ENCODE results near the gene TMEM108. TPM values are rescaled to one million over a fixed set of nuclear protein-coding genes. Genes with fewer than 3 reads are reported as not detected.

TMEM108 gene
- total and polyA plus RNA-seq, 2 experiments from 2014 or later: 7.4 to 15.3 TPM

- TF ChIP-seq STAT1 (IDR thresholded peaks at IDR 0.05; ENCODE audit: unreplicated experiment) (no peak), CTCF (conservative IDR thresholded peaks at IDR 0.05; ENCODE audit: low read depth in 2 of 2) (no peak), NANOG (IDR thresholded peaks at IDR 0.05; ENCODE audit: borderline replicate concordance) (no peak), REST (IDR thresholded peaks at IDR 0.05; ENCODE audit: unreplicated experiment) (no peak), EZH2phosphoT487 (IDR thresholded peaks at IDR 0.05; ENCODE audit: unreplicated experiment) (no peak), CREB1 (CRISPR knock-in tag; IDR thresholded peaks at IDR 0.05; ENCODE audit: low read depth) (no peak), EZH2 (IDR thresholded peaks at IDR 0.05; ENCODE audit: low read depth, unreplicated experiment) (no peak), POLR2AphosphoS5 (IDR thresholded peaks at IDR 0.05; ENCODE audit: low read depth) (no peak), ETS1 (IDR thresholded peaks at IDR 0.05) (no peak)
- H3K27ac ChIP-seq (ENCODE audit: low read depth): no peak overlapping the region
- no peaks in the 10 kb centered on the region for H3K36me3 ChIP-seq (ENCODE audit: insufficient read depth)
- H3F3A ChIP-seq (replicated peaks; ENCODE audit: low read depth): no peaks in the 10 kb centered on the region
- no peak overlapping the region for H3K4me2 ChIP-seq
- peaks cover 11% of the 10 kb centered on the region for H3K27me3 Mint-ChIP-seq (ENCODE audit: insufficient read depth, low read depth, poor library complexity)
- H2AFZ ChIP-seq: no peak overlapping the region
- no peaks in the 10 kb centered on the region for H3K9me2 ChIP-seq (ENCODE audit: insufficient read depth)
- H3K27me3 ChIP-seq (ENCODE audit: insufficient read depth): no peaks in the 10 kb centered on the region
- no peaks in the 10 kb centered on the region for H3K9me3 Mint-ChIP-seq
- no peak for DNase-seq (ENCODE audit: low spot score)
- no peaks in the 10 kb centered on the region for H3K36me3 Mint-ChIP-seq (ENCODE audit: low read depth)
- no peaks in the 10 kb centered on the region for H3K79me2 ChIP-seq (replicated peaks; ENCODE audit: insufficient read depth)
- H4K20me1 ChIP-seq (replicated peaks; ENCODE audit: insufficient read depth): no peaks in the 10 kb centered on the region
- ATAC-seq: no peak
- no peak overlapping the region for H3K4me3 ChIP-seq
- 0 out of 3 replicates have a peak, but pooled peaks cover 3% of the 10 kb centered on the region for H3K4me1 Mint-ChIP-seq
- H3K4me1 ChIP-seq (ENCODE audit: insufficient read depth): no peaks in the 10 kb centered on the region
- no peak overlapping the region for H3K27ac Mint-ChIP-seq
- no peak overlapping the region for H3K4me3 Mint-ChIP-seq
These were observed 387.7 kb downstream of the TMEM108 start for GRCh38 chr3:133425898-133426297.

- no peaks in the 10 kb centered on the region for H4K20me1 ChIP-seq (replicated peaks; ENCODE audit: insufficient read depth)
- Mint-ChIP-seq H3K4me3 (no peak overlapping the region), H3K4me1 (0 out of 3 replicates have a peak, but pooled peaks cover 3% of the 10 kb centered on the region), H3K27me3 (ENCODE audit: insufficient read depth, low read depth, poor library complexity) (peaks cover 11% of the 10 kb centered on the region), H3K36me3 (ENCODE audit: low read depth) (no peaks in the 10 kb centered on the region), H3K27ac (no peak overlapping the region), H3K9me3 (no peaks in the 10 kb centered on the region)
- no peak overlapping the region for H3K4me3 ChIP-seq
- H3K79me2 ChIP-seq (replicated peaks; ENCODE audit: insufficient read depth): no peaks in the 10 kb centered on the region
- no peaks in the 10 kb centered on the region for H3K36me3 ChIP-seq (ENCODE audit: insufficient read depth)
- no peaks in the 10 kb centered on the region for H3F3A ChIP-seq (replicated peaks; ENCODE audit: low read depth)
- H3K9me2 ChIP-seq (ENCODE audit: insufficient read depth): no peaks in the 10 kb centered on the region
- ATAC-seq: no peak
- H3K4me1 ChIP-seq (ENCODE audit: insufficient read depth): no peaks in the 10 kb centered on the region
- TF ChIP-seq ZNF114 (CRISPR knock-in tag; IDR thresholded peaks at IDR 0.05): no peak
- H3K4me2 ChIP-seq: no peak overlapping the region
- H2AFZ ChIP-seq: no peak overlapping the region
- H3K27me3 ChIP-seq (ENCODE audit: insufficient read depth): no peaks in the 10 kb centered on the region
- DNase-seq (ENCODE audit: low spot score): no peak
- no peak overlapping the region for H3K27ac ChIP-seq (ENCODE audit: low read depth)
These were observed 388.5 kb downstream of the TMEM108 start for GRCh38 chr3:133426721-133427120.
